Myocyte (in vitro differentiated cells): ENCODE data around the gene SPARC. TPM values are rescaled to one million over a fixed set of nuclear protein-coding genes. Genes with fewer than 3 reads are reported as not detected.

ENCODE experiments used
- DNase-seq: peaks from one replicate; pipeline ENCODE4 v3.0.0-alpha.2; 2012; ENCODE audit warnings: low read depth
- total RNA-seq: library from RNA; depleted of rRNA; stranded (reverse); fragments of >200 nt; gene quantifications from 2 replicates; pipeline ENCODE4 v1.2.3, GENCODE V29; 2014

Gene SPARC
- total RNA-seq, 1 donor from 2014 or later = 4,598 TPM

- no peak for DNase-seq
Measured at GRCh38 chr5:151627650-151628049, 59.1 kb downstream of the SPARC start.

GRCh38 chr5:151625285-151625684, 61.4 kb downstream of the SPARC start:
- no peak for DNase-seq

- DNase-seq = no peak
Measured at GRCh38 chr5:151624476-151624875, 62.2 kb downstream of the SPARC start.

GRCh38 chr5:151622367-151623088, 64.2 kb downstream of the SPARC start:
- DNase-seq = no peak

GRCh38 chr5:151620461-151620840, 66.3 kb downstream of the SPARC start:
- DNase-seq = no peak

- peak; percentile 30 for DNase-seq
Measured at GRCh38 chr5:151619812-151620460, 66.8 kb downstream of the SPARC start.

GRCh38 chr5:151618907-151619306, 67.8 kb downstream of the SPARC start:
- no peak for DNase-seq

- no peak for DNase-seq
Measured at GRCh38 chr5:151617841-151618710, 68.6 kb downstream of the SPARC start.

- DNase-seq = no peak
Measured at GRCh38 chr5:151617383-151617840, 69.3 kb downstream of the SPARC start.

GRCh38 chr5:151615431-151615830, 71.3 kb downstream of the SPARC start:
- no peak for DNase-seq

GRCh38 chr5:151614565-151614964, 72.2 kb downstream of the SPARC start:
- no peak for DNase-seq

- peak; percentile 96 for DNase-seq
Measured at GRCh38 chr5:151612689-151613427, 73.9 kb downstream of the SPARC start.

GRCh38 chr5:151611127-151611775, 75.5 kb downstream of the SPARC start:
- no peak for DNase-seq

Other genes with a start within 250 kb of the SPARC start
- gene SLC36A1, start 239.3 kb downstream of the SPARC start, total RNA-seq = 11.8 and 15.0 TPM in 2 replicates
- under 0.01 and 0.10 TPM in 2 replicates for gene FAT2, start 95.6 kb downstream of the SPARC start, total RNA-seq
- 43.8 and 55.9 TPM in 2 replicates for gene ATOX1, start 71.7 kb upstream of the SPARC start, total RNA-seq
- gene G3BP1, start 85.0 kb upstream of the SPARC start, total RNA-seq = 144 and 147 TPM in 2 replicates
- gene GLRA1, start 237.9 kb upstream of the SPARC start, total RNA-seq = not detected in 2 replicates